ENCODE results near the gene ASNSD1. TPM values are rescaled to one million over a fixed set of nuclear protein-coding genes. Genes with fewer than 3 reads are reported as not detected.

The ASNSD1 gene
- total and polyA plus RNA-seq, 2 of the 13 experiments (the other 11 are each of a cell fraction or from before 2014, with no cell fraction given) = 35.1 to 96.6 TPM

DNA sequence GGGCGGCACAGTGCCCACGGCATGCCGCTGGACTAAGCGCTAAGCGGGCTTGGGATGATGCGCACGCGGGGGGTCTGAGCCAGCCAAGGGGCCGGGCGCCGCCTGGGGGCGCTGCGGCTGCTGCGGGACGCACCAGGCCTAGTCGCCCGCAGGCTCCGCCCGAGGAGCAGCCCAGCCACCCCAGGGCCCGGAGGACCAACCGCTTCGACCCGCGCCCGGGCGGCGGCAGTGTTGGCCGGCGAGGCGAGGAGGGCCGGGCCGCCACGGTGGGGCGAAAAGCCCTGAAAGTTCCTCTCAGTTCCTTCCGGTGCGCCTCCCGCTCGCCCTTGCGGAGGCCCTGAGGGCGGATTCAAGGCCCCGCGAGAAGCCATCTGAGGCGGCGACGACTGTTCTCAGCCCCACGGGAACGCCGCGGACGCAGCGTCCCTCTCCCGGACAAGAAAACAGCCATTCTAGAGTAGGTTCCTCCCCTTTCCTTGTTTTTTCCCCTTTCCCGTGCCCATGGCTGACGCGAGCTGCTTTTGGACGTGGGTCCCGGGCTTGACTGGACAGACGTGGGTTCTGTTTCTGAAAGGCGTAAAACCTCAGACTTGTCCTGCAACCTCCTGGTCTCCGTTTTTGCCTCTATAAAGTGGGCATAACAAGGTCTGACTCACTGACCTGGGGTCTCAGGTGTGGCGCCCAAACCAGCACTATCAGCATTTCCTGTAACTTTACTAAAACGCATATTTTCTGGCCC lies 13.3 kb downstream of the ASNSD1 start, which contains the start of gene ANKAR (continued):
- peak; percentile 77 for TF ChIP-seq GATAD1 (CRISPR knock-in tag; IDR thresholded peaks at IDR 0.05)
- TF ChIP-seq, protein P1, sequence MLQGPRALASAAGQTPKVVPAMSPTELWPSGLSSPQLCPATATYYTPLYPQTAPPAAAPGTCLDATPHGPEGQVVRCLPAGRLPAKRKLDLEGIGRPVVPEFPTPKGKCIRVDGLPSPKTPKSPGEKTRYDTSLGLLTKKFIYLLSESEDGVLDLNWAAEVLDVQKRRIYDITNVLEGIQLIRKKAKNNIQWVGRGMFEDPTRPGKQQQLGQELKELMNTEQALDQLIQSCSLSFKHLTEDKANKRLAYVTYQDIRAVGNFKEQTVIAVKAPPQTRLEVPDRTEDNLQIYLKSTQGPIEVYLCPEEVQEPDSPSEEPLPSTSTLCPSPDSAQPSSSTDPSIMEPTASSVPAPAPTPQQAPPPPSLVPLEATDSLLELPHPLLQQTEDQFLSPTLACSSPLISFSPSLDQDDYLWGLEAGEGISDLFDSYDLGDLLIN (CRISPR knock-in tag; IDR thresholded peaks at IDR 0.05; ENCODE audit: borderline replicate concordance) = peak; percentile 64; the same call in 1 of the 2 replicates
- TF ChIP-seq REL (CRISPR knock-in tag; conservative IDR thresholded peaks at IDR 0.05) = peak; percentile 90; the same call in 1 of the 2 replicates
- TF ChIP-seq, protein P2, sequence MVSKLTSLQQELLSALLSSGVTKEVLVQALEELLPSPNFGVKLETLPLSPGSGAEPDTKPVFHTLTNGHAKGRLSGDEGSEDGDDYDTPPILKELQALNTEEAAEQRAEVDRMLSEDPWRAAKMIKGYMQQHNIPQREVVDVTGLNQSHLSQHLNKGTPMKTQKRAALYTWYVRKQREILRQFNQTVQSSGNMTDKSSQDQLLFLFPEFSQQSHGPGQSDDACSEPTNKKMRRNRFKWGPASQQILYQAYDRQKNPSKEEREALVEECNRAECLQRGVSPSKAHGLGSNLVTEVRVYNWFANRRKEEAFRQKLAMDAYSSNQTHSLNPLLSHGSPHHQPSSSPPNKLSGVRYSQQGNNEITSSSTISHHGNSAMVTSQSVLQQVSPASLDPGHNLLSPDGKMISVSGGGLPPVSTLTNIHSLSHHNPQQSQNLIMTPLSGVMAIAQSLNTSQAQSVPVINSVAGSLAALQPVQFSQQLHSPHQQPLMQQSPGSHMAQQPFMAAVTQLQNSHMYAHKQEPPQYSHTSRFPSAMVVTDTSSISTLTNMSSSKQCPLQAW (CRISPR knock-in tag; IDR thresholded peaks at IDR 0.05) = peak; percentile 77
- peak; percentile 83 for TF ChIP-seq DR1 (CRISPR knock-in tag; IDR thresholded peaks at IDR 0.05)
- TF ChIP-seq, protein P3, sequence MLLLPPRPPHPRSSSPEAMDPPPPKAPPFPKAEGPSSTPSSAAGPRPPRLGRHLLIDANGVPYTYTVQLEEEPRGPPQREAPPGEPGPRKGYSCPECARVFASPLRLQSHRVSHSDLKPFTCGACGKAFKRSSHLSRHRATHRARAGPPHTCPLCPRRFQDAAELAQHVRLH (CRISPR knock-in tag; IDR thresholded peaks at IDR 0.05; ENCODE audit: borderline replicate concordance, low read depth) = peak; percentile 93; the same call in 1 of the 2 replicates
- TF ChIP-seq ZNF615 (CRISPR knock-in tag; IDR thresholded peaks at IDR 0.05; ENCODE audit: borderline replicate concordance) = 0 out of 2 replicates have a peak, but pooled peaks have one; percentile 5
- TF ChIP-seq, protein P4, sequence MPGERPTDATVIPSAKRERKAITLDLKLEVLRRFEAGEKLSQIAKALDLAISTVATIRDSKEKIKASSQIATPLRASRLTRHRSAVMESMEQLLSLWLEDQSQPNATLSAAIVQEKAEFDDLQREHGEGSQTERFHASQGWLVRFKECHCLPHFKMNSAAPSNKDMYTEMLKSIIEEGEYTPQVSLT (CRISPR knock-in tag; IDR thresholded peaks at IDR 0.05; ENCODE audit: borderline replicate concordance, low read depth) = peak; percentile 91; the same call in 1 of the 2 replicates
- no peak for TF ChIP-seq RBM22 (optimal IDR thresholded peaks at IDR 0.05; ENCODE audit: low read length)
- TF ChIP-seq, protein P5, sequence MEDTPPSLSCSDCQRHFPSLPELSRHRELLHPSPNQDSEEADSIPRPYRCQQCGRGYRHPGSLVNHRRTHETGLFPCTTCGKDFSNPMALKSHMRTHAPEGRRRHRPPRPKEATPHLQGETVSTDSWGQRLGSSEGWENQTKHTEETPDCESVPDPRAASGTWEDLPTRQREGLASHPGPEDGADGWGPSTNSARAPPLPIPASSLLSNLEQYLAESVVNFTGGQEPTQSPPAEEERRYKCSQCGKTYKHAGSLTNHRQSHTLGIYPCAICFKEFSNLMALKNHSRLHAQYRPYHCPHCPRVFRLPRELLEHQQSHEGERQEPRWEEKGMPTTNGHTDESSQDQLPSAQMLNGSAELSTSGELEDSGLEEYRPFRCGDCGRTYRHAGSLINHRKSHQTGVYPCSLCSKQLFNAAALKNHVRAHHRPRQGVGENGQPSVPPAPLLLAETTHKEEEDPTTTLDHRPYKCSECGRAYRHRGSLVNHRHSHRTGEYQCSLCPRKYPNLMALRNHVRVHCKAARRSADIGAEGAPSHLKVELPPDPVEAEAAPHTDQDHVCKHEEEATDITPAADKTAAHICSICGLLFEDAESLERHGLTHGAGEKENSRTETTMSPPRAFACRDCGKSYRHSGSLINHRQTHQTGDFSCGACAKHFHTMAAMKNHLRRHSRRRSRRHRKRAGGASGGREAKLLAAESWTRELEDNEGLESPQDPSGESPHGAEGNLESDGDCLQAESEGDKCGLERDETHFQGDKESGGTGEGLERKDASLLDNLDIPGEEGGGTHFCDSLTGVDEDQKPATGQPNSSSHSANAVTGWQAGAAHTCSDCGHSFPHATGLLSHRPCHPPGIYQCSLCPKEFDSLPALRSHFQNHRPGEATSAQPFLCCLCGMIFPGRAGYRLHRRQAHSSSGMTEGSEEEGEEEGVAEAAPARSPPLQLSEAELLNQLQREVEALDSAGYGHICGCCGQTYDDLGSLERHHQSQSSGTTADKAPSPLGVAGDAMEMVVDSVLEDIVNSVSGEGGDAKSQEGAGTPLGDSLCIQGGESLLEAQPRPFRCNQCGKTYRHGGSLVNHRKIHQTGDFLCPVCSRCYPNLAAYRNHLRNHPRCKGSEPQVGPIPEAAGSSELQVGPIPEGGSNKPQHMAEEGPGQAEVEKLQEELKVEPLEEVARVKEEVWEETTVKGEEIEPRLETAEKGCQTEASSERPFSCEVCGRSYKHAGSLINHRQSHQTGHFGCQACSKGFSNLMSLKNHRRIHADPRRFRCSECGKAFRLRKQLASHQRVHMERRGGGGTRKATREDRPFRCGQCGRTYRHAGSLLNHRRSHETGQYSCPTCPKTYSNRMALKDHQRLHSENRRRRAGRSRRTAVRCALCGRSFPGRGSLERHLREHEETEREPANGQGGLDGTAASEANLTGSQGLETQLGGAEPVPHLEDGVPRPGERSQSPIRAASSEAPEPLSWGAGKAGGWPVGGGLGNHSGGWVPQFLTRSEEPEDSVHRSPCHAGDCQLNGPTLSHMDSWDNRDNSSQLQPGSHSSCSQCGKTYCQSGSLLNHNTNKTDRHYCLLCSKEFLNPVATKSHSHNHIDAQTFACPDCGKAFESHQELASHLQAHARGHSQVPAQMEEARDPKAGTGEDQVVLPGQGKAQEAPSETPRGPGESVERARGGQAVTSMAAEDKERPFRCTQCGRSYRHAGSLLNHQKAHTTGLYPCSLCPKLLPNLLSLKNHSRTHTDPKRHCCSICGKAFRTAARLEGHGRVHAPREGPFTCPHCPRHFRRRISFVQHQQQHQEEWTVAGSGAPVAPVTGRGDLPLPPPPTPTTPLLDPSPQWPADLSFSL (CRISPR knock-in tag; IDR thresholded peaks at IDR 0.05) = no peak
- peak; percentile 81; the same call in 1 of the 2 replicates for TF ChIP-seq RELA (CRISPR knock-in tag; IDR thresholded peaks at IDR 0.05)
- TF ChIP-seq, protein P6, sequence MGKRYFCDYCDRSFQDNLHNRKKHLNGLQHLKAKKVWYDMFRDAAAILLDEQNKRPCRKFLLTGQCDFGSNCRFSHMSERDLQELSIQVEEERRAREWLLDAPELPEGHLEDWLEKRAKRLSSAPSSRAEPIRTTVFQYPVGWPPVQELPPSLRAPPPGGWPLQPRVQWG (CRISPR knock-in tag; IDR thresholded peaks at IDR 0.05; ENCODE audit: borderline replicate concordance, low read depth) = no peak
- TF ChIP-seq ZNF550 (CRISPR knock-in tag; IDR thresholded peaks at IDR 0.05; ENCODE audit: borderline replicate concordance) = no peak
- peak; percentile 98 for TF ChIP-seq BRD4 (CRISPR knock-in tag; IDR thresholded peaks at IDR 0.05)
- TF ChIP-seq, protein P7, sequence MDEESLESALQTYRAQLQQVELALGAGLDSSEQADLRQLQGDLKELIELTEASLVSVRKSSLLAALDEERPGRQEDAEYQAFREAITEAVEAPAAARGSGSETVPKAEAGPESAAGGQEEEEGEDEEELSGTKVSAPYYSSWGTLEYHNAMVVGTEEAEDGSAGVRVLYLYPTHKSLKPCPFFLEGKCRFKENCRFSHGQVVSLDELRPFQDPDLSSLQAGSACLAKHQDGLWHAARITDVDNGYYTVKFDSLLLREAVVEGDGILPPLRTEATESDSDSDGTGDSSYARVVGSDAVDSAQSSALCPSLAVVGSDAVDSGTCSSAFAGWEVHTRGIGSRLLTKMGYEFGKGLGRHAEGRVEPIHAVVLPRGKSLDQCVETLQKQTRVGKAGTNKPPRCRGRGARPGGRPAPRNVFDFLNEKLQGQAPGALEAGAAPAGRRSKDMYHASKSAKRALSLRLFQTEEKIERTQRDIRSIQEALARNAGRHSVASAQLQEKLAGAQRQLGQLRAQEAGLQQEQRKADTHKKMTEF (CRISPR knock-in tag; IDR thresholded peaks at IDR 0.05) = peak; percentile 98

All from HepG2 (cell line).